Psoas muscle (tissue), 8 donors: Measurements from ENCODE around the gene ITFG1. TPM values are rescaled to one million over a fixed set of nuclear protein-coding genes. Genes with fewer than 3 reads are reported as not detected.
"Not testable (repeated sequence)": the region's sequence is repeated elsewhere in the genome, so short reads cannot be mapped to it uniquely, and the experiment has no call there.

Source experiments
- ATAC-seq, 4 donors: fragments of 200-7000 bp; cut with Tn5 transposase; one replicate each; pipeline ENCODE4 v1.9.1; 2020; ENCODE audit warnings: moderate library complexity in 3 of 4, mild to moderate bottlenecking in 2 of 4
- DNase-seq, 2 donors: peaks; one replicate each; pipeline ENCODE4 v3.0.0-alpha.2; 2020
- H3K27ac ChIP-seq: fragments of 200-600 bp; one replicate; pipeline ENCODE4 v1.8.0; 2022
- H3K27me3 ChIP-seq, 3 donors: fragments of 200-600 bp in 1 of 3; one replicate each; pipeline versions ENCODE4 v1.6.1 to v1.8.0; 2013 to 2022; ENCODE audit warnings: low read length in 2 of 3, mild to moderate bottlenecking in 2 of 3, moderate library complexity in 1 of 3; ENCODE audit not compliant: insufficient read depth in 3 of 3
- H3K36me3 ChIP-seq, 2 donors: fragments of 200-600 bp in 1 of 2; one replicate each; pipeline versions ENCODE4 v1.6.1 to v1.8.0; 2013 to 2022; ENCODE audit warnings: low read depth in 1 of 2, mild to moderate bottlenecking in 1 of 2, moderate library complexity in 1 of 2; ENCODE audit not compliant: insufficient read depth in 1 of 2
- H3K4me1 ChIP-seq: fragments of 200-600 bp; one replicate; pipeline ENCODE4 v1.8.0; 2022
- H3K4me3 ChIP-seq: fragments of 200-600 bp; one replicate; pipeline ENCODE4 v1.8.0; 2022; ENCODE audit warnings: mild to moderate bottlenecking
- H3K9me3 ChIP-seq: fragments of 200-600 bp; one replicate; pipeline ENCODE4 v1.8.0; 2022
- CTCF ChIP-seq: fragments of 200-600 bp; IDR thresholded peaks from one replicate; pipeline ENCODE4 v1.8.0; 2022; ENCODE audit warnings: antibody characterized with exemption
- WGBS, 3 donors: extraction: QIAGEN DNeasy Blood & Tissue Kit; methylation state at CpG; one replicate each; pipeline versions ENCODE4 v1.1.6 to v1.1.7; 2013; 5-methylcytosine and 5-hydroxymethylcytosine counted together
- intact Hi-C, 2 donors: fragments of 100-400 bp; cut with DNase I; formaldehyde crosslinking; loops; one replicate each; pipeline versions ENCODE4 v1.11.0 to v1.14.2; 2022
- polyA plus RNA-seq, 3 donors: library from polyadenylated mRNA; stranded (reverse); fragments of 200-250 nt; gene quantifications; one replicate each; pipeline ENCODE4 v1.2.3, GENCODE V29; 2013
- total RNA-seq, 4 donors: library from RNA; stranded (reverse); fragmentation: NEBNext Ultra II Directional in 2 of 4; extraction: Animal tissue kit (Norgen Biotek cat#: 25700) in 2 of 4; gene quantifications; one replicate each; pipeline versions ENCODE4 v1.2.1 to v1.2.4, GENCODE V29; 2021 to 2023
- donor health status: healthy with polysubstance abuse.
- donor health status: DM: no; HTN: no; CAD: no; lungs with moderate emphysema.
- donor health status: Bipolar disorder and iron deficiency.
- donor health status: healthy.
- donor health status: DM: yes; HTN: yes; CAD: no.
- donor health status: DM: no; HTN: no; CAD: no.
- donor health status: DM: no; HTN: no; CAD: no.
- donor health status: DM: yes; HTN: yes; CAD: no.

ITFG1 gene
- total and polyA plus RNA-seq, 7 donors: 13.0 to 30.3 (median 22.6) TPM

- H3K36me3 ChIP-seq: no peaks in the 10 kb centered on the region
- intact Hi-C loops: no loop called here
- TF ChIP-seq CTCF: no peak
Measured at GRCh38 chr16:47204736-47205504, 255.9 kb downstream of the ITFG1 start.

GRCh38 chr16:47203433-47203832 is 257.4 kb downstream of the ITFG1 start:
- H3K27ac ChIP-seq, DNase-seq, ATAC-seq, H3K4me1 ChIP-seq, H3K4me3 ChIP-seq, H3K27me3 ChIP-seq, H3K36me3 ChIP-seq, H3K9me3 ChIP-seq, intact Hi-C loops: not testable (repeated sequence)
- 72 to 76% (median 73%) methylated on average over 4 of the region's 4 CpGs for WGBS, 3 donors

More at GRCh38 chr16:47204736-47205504, 255.9 kb downstream of the ITFG1 start:
- ATAC-seq (no peak), DNase-seq (no peak)
- Histone ChIP-seq H3K27ac (no peak overlapping the region), H3K4me1 (no peaks in the 10 kb centered on the region), H3K4me3 (no peak overlapping the region), H3K9me3 (no peaks in the 10 kb centered on the region), H3K27me3 (no peaks in the 10 kb centered on the region)
- 76 to 81% (median 79%) methylated on average over 4 of the region's 4 CpGs for WGBS, 3 donors

GRCh38 chr16:47198180-47198575 is 262.7 kb downstream of the ITFG1 start:
- Histone ChIP-seq H3K27ac (no peak overlapping the region), H3K4me1 (peaks cover 18% of the 10 kb centered on the region), H3K4me3 (no peak overlapping the region), H3K27me3 (no peaks in the 10 kb centered on the region), H3K36me3 (no peaks in the 10 kb centered on the region), H3K9me3 (no peaks in the 10 kb centered on the region)
- ATAC-seq (no peak), DNase-seq (no peak)
- 54 to 75% (median 61%) methylated on average over 2 of the region's 2 CpGs for WGBS, 3 donors
- TF ChIP-seq CTCF: no peak
- intact Hi-C loops: no loop called here

- no peak overlapping the region for H3K4me3 ChIP-seq
- DNase-seq (peak; percentile 31 to 79), ATAC-seq (peak in 2 of 4 donors; percentile 72 to 87)
- no peak overlapping the region for H3K27ac ChIP-seq
- H3K4me1 ChIP-seq: peaks cover 18% of the 10 kb centered on the region
- no peaks in the 10 kb centered on the region for H3K9me3 ChIP-seq
- 55 to 64% (median 56%) methylated on average over 6 of the region's 6 CpGs for WGBS, 3 donors
- no peak for TF ChIP-seq CTCF
- H3K36me3 ChIP-seq: no peaks in the 10 kb centered on the region
- no peaks in the 10 kb centered on the region for H3K27me3 ChIP-seq
- intact Hi-C loops: no loop called here
Measured at GRCh38 chr16:47197536-47198179, 263.2 kb downstream of the ITFG1 start.

- Histone ChIP-seq H3K9me3 (no peaks in the 10 kb centered on the region), H3K4me3 (no peak overlapping the region), H3K27me3 (no peaks in the 10 kb centered on the region), H3K36me3 (no peaks in the 10 kb centered on the region), H3K4me1 (peaks cover 18% of the 10 kb centered on the region), H3K27ac (no peak overlapping the region)
- intact Hi-C loops: no loop called here
- WGBS, 3 donors: 64 to 76% (median 66%) methylated on average over 5 of the region's 5 CpGs
- DNase-seq (no peak), ATAC-seq (no peak)
- no peak for TF ChIP-seq CTCF
Measured at GRCh38 chr16:47196457-47196856, 264.4 kb downstream of the ITFG1 start.
